NT2/D1 (cell line): Measurements from ENCODE around the gene SLC22A15.
A peak's percentile ranks its signal among the peaks of the same experiment; 100 is the strongest.

Experiments used
- DNase-seq: peaks from one replicate; pipeline ENCODE4 v3.0.0-alpha.2; 2011; ENCODE audit warnings: low read depth, low spot score
- H3K27me3 ChIP-seq: 2 replicates; pipeline ENCODE4 v1.6.0; 2011; ENCODE audit warnings: mild to moderate bottlenecking; ENCODE audit not compliant: insufficient read length, insufficient read depth
- H3K36me3 ChIP-seq: 2 replicates; pipeline ENCODE4 v1.6.1; 2011; ENCODE audit warnings: mild to moderate bottlenecking, low read length, mixed read lengths; ENCODE audit not compliant: insufficient read depth, insufficient read length
- H3K4me1 ChIP-seq: 2 replicates; pipeline ENCODE4 v1.5.1; 2011; ENCODE audit not compliant: insufficient read depth, insufficient read length
- H3K4me3 ChIP-seq: 2 replicates; pipeline ENCODE4 v1.5.1; 2011; ENCODE audit warnings: low read depth; ENCODE audit not compliant: insufficient read length
- H3K9ac ChIP-seq: 2 replicates; pipeline ENCODE4 v1.6.0; 2011; ENCODE audit warnings: low read depth; ENCODE audit not compliant: insufficient read length
- H3K9me3 ChIP-seq: 2 replicates; pipeline ENCODE4 v1.5.1; 2011; ENCODE audit warnings: mild to moderate bottlenecking, low read length; ENCODE audit not compliant: insufficient read depth
- SUZ12 ChIP-seq: IDR thresholded peaks from 2 replicates; pipeline ENCODE4 v1.6.1; 2011; ENCODE audit not compliant: insufficient read length, insufficient read depth; ENCODE audit errors: extremely low read depth
- YY1 ChIP-seq: IDR thresholded peaks from 2 replicates; pipeline ENCODE4 v1.6.1; 2011; ENCODE audit not compliant: insufficient read length, insufficient read depth
- ZNF274 ChIP-seq: IDR thresholded peaks from 2 replicates; pipeline ENCODE4 v1.6.1; 2011; ENCODE audit warnings: mild to moderate bottlenecking, low read depth, low read length

Gene SLC22A15

GRCh38 chr1:115975569-115976061, 698 bp upstream of the SLC22A15 start:
- peaks cover 21% of the 10 kb centered on the region for H3K27me3 ChIP-seq
- no peak for TF ChIP-seq SUZ12
- H3K9ac ChIP-seq: peak overlapping the region; percentile 74
- H3K4me1 ChIP-seq: no peaks in the 10 kb centered on the region
- DNase-seq: peak; percentile 9
- peak overlapping the region; percentile 42 for H3K4me3 ChIP-seq
- no peaks in the 10 kb centered on the region for H3K36me3 ChIP-seq
- no peaks in the 10 kb centered on the region for H3K9me3 ChIP-seq

- Histone ChIP-seq H3K27me3 (peaks cover 21% of the 10 kb centered on the region), H3K36me3 (no peaks in the 10 kb centered on the region), H3K9me3 (no peaks in the 10 kb centered on the region), H3K4me1 (no peaks in the 10 kb centered on the region), H3K9ac (peak overlapping the region; percentile 85), H3K4me3 (peak overlapping the region; percentile 42)
- no peak for DNase-seq
- TF ChIP-seq YY1 (no peak), SUZ12 (no peak), ZNF274 (no peak)
Observed at GRCh38 chr1:115976921-115977498, 697 bp downstream of the SLC22A15 start.

- DNase-seq: no peak
- H3K9ac ChIP-seq: no peak overlapping the region
- no peak overlapping the region for H3K4me3 ChIP-seq
- H3K36me3 ChIP-seq: no peaks in the 10 kb centered on the region
- H3K9me3 ChIP-seq: no peaks in the 10 kb centered on the region
- no peaks in the 10 kb centered on the region for H3K4me1 ChIP-seq
- TF ChIP-seq SUZ12 (no peak), YY1 (no peak), ZNF274 (no peak)
- peaks cover 21% of the 10 kb centered on the region for H3K27me3 ChIP-seq
Observed at GRCh38 chr1:115977499-115978258, 1.4 kb downstream of the SLC22A15 start.

GRCh38 chr1:115978292-115978941, 2.1 kb downstream of the SLC22A15 start:
- no peak for DNase-seq
- TF ChIP-seq YY1: no peak
- TF ChIP-seq ZNF274: no peak
- TF ChIP-seq SUZ12: no peak
- H3K4me1 ChIP-seq: no peaks in the 10 kb centered on the region
- no peak overlapping the region for H3K4me3 ChIP-seq
- no peak overlapping the region for H3K9ac ChIP-seq
- no peaks in the 10 kb centered on the region for H3K36me3 ChIP-seq
- H3K27me3 ChIP-seq: peaks cover 21% of the 10 kb centered on the region
- H3K9me3 ChIP-seq: no peaks in the 10 kb centered on the region

GRCh38 chr1:115980156-115980555, 3.8 kb downstream of the SLC22A15 start:
- no peak overlapping the region for H3K9ac ChIP-seq
- TF ChIP-seq YY1: no peak
- no peak for TF ChIP-seq ZNF274
- no peak for TF ChIP-seq SUZ12
- H3K4me1 ChIP-seq: no peaks in the 10 kb centered on the region
- H3K4me3 ChIP-seq: no peak overlapping the region
- peaks cover 3% of the 10 kb centered on the region for H3K36me3 ChIP-seq
- DNase-seq: no peak
- H3K9me3 ChIP-seq: no peaks in the 10 kb centered on the region
- peaks cover 21% of the 10 kb centered on the region for H3K27me3 ChIP-seq

GRCh38 chr1:115980998-115981993, 5.0 kb downstream of the SLC22A15 start:
- Histone ChIP-seq H3K9ac (no peak overlapping the region), H3K9me3 (no peaks in the 10 kb centered on the region), H3K27me3 (peaks cover 17% of the 10 kb centered on the region), H3K4me1 (no peaks in the 10 kb centered on the region), H3K36me3 (peaks cover 5% of the 10 kb centered on the region), H3K4me3 (no peak overlapping the region)
- TF ChIP-seq SUZ12 (no peak), YY1 (no peak), ZNF274 (no peak)
- DNase-seq: no peak
